Lower leg skin (tissue), 4 donors: ENCODE data around the gene ACKR3. TPM values are rescaled to one million over a fixed set of nuclear protein-coding genes. Genes with fewer than 3 reads are reported as not detected.

ENCODE experiments used
- DNase-seq, 2 donors: peaks; one replicate each; pipeline ENCODE4 v3.0.0-alpha.2; 2019; ENCODE audit warnings: low spot score in 2 of 2
- H3K4me3 ChIP-seq: fragments of 200-600 bp; sonication (generic); 2 replicates; pipeline ENCODE4 v1.5.1; 2017; ENCODE audit warnings: mild to moderate bottlenecking, low read depth; ENCODE audit not compliant: poor library complexity, severe bottlenecking
- POLR2A ChIP-seq, 2 donors: fragments of 450-650 bp; IDR thresholded peaks; one replicate each; pipeline ENCODE4 v1.6.1; 2016 to 2017; ENCODE audit warnings: antibody characterized with exemption in 2 of 2, mild to moderate bottlenecking in 1 of 2, moderate library complexity in 1 of 2
- WGBS, 2 donors: methylation state at CpG; one replicate each; pipeline ENCODE4 v1.1.5; 2018; 5-methylcytosine and 5-hydroxymethylcytosine counted together
- intact Hi-C: fragments of 100-400 bp; cut with DNase I; formaldehyde crosslinking; loops from one replicate; pipeline ENCODE4 v1.15.0; 2023; ENCODE audit warnings: low total_unique reads
- total RNA-seq, 4 donors: library from RNA; depleted of rRNA; stranded (reverse); fragments of >200 nt; gene quantifications; one replicate each; pipeline ENCODE4 v1.1.0, GENCODE V29; 2016
- TF ChIP-seq, protein P1 (sequence below), 3 donors: fragments of 450-650 bp; IDR thresholded peaks; one replicate each; pipeline ENCODE4 v1.5.1; 2016; ENCODE audit warnings: antibody characterized with exemption in 3 of 3, mild to moderate bottlenecking in 3 of 3, moderate library complexity in 2 of 3

Gene ACKR3
- total RNA-seq, 4 donors from 2014 or later = 6.7 to 25.0 (median 16.7) TPM

DNA sequence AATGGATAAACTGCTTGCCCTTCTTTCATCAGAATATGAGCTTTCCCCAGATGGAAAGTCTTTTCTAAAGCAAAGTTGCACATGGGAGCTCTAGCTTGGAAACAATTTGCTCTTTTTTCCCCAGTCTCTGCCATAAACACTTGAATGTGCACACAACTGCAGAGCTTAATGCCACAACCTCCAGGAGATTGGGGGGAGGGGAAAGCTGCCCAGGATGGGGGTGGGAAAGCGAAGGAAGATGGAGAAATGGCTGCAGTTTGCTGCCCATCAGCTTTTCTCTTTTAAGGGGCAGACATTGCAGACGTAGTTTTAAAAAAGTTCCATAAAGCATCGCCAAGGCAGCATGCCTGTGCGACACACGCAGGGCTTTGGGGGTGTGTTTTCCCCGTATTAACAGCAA lies 1.5 kb downstream of the ACKR3 start:
- intact Hi-C loops = no loop called here
- WGBS, 2 donors = 34 to 47% methylated on average over 6 of the region's 6 CpGs
- DNase-seq = peak in 1 of 2 donors; percentile 56
- TF ChIP-seq, protein P1, sequence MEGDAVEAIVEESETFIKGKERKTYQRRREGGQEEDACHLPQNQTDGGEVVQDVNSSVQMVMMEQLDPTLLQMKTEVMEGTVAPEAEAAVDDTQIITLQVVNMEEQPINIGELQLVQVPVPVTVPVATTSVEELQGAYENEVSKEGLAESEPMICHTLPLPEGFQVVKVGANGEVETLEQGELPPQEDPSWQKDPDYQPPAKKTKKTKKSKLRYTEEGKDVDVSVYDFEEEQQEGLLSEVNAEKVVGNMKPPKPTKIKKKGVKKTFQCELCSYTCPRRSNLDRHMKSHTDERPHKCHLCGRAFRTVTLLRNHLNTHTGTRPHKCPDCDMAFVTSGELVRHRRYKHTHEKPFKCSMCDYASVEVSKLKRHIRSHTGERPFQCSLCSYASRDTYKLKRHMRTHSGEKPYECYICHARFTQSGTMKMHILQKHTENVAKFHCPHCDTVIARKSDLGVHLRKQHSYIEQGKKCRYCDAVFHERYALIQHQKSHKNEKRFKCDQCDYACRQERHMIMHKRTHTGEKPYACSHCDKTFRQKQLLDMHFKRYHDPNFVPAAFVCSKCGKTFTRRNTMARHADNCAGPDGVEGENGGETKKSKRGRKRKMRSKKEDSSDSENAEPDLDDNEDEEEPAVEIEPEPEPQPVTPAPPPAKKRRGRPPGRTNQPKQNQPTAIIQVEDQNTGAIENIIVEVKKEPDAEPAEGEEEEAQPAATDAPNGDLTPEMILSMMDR (IDR thresholded peaks at IDR 0.05) = no peak
- TF ChIP-seq POLR2A (IDR thresholded peaks at IDR 0.05) = no peak
- no peak overlapping the region for H3K4me3 ChIP-seq

DNA sequence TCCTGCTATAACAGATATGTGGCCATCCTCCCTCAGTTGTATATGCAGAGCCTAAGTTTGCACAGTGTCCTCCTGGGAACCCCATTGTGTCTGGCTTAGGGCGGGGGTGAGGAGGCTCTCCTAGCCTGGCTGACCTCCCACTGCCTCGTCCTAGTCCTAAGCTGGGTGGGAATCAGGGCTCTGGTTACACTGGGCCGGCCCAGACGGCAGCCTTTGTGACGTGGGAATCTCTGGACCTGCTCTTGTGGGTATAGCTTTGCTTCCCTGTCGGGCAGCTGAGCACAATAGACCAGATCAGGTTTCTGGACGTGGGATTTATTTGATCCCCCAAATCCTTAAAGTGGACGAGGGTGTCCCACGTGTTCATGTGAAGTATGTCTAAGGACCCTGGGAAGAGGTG lies 2.9 kb downstream of the ACKR3 start:
- no peak overlapping the region for H3K4me3 ChIP-seq
- peak in 1 of 2 donors; percentile 87 for DNase-seq
- no peak for TF ChIP-seq POLR2A (IDR thresholded peaks at IDR 0.05)
- TF ChIP-seq, protein P1 (IDR thresholded peaks at IDR 0.05) = no peak
- 49 to 66% methylated on average over 9 of the region's 9 CpGs for WGBS, 2 donors
- intact Hi-C loops = no loop called here

DNA sequence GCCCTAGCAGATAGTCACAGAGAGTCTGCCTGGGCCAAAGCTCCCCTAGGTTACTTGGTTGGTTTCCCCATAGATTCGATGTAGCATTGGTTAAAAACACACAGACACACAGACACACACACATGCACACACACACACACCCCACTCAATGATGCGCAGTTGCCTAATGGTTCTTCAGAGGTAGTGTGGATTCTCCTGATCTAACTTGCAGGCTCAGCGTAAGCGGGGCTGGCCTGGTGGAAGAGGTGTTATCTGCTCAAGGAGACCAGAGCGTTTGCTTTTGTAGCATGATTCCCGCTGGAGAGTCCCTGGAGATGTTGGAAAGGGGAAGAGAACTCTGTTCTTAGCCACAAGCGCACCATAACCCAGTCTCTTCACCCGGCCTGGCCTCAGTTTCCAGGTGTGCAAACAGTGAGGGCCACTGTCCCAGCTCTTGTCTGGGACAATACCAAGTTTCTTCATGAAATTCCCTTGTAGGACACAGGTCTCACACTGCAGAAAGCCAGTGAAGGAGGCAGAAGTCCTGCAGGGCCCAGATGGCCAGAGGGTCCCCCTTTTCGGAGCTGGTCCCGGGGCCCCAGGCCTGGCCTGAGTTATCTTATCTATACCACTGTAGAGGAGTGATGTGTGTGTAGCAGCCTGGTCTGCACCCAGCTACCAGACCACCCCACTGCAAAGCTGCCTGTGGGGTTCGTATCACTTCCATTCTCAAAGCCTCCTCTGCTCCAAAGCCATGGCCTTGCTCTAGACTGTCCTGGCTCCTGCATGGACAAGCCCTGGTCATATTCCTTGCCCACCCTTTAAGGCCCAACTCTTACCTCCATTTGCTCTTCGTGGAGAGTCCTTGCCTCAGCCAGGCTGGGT lies 3.7 kb downstream of the ACKR3 start:
- 80 to 81% methylated on average over 12 of the region's 12 CpGs for WGBS, 2 donors
- H3K4me3 ChIP-seq = no peak overlapping the region
- intact Hi-C loops = no loop called here
- TF ChIP-seq, protein P1 (IDR thresholded peaks at IDR 0.05) = no peak
- no peak for TF ChIP-seq POLR2A (IDR thresholded peaks at IDR 0.05)
- peak in 1 of 2 donors; percentile 81 for DNase-seq

DNA sequence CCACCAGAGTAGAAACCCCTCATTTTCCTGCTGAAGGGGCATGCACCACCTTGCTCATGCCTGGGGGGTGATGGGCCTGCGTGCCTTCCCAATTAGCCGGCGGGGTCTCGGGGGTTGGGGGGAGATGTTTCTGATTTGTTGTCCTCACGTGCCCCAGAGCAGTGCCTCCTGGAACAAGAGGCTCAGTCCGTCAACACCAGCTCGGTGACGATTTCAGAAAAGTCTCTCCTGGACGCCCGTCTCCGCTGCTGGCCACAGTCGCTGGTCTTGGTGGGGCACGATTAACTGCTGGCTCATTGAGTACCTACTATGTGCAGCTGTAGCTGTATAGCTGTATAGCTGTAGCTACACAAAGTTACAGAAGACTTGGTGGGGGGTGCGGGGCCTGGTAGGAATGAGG lies 4.4 kb downstream of the ACKR3 start:
- WGBS, 2 donors = 83 to 88% methylated on average over 10 to 14 of the region's 14 CpGs
- intact Hi-C loops = no loop called here
- TF ChIP-seq, protein P1 (IDR thresholded peaks at IDR 0.05) = no peak
- TF ChIP-seq POLR2A (IDR thresholded peaks at IDR 0.05) = no peak
- H3K4me3 ChIP-seq = no peak overlapping the region
- DNase-seq = peak in 1 of 2 donors; percentile 84

DNA sequence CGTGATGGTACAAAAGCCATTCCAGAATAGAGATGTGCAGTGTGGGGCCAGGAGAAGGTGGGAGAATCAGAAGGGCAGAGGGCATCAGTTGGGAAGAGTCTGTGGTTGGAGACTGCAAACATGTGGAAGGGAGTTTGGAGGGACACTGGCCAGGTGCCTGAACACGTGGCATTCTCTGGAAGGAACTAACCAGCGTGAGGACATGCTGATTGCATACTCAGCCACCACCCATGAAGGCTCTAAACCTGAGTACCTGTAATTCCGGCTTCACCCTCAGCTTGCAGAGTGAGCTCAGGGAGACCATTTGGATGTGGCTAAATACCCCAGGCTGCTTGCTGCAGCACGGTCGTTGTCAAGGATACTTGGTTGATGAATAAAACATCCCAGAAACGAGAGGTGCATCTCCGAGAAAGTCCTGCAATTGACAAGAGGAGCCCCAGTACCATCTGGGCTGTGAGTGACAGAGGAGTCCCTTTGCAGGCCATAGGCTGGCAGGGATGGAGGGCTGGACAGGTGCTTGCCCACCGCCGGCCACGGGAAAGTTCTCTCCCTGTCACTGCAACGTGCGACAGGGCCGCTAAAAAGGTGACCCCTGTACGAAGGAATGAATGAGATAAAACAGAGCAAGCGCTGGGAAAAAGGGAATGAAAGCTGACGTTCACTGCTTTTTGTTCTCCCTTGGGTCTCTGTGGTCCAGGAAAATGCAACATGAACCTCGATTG lies 5.0 kb downstream of the ACKR3 start:
- no peak for TF ChIP-seq POLR2A (IDR thresholded peaks at IDR 0.05)
- TF ChIP-seq, protein P1 (IDR thresholded peaks at IDR 0.05) = no peak
- no peak overlapping the region for H3K4me3 ChIP-seq
- peak in 1 of 2 donors; percentile 86 for DNase-seq
- intact Hi-C loops = no loop called here
- 42 to 65% methylated on average over 18 of the region's 18 CpGs for WGBS, 2 donors
